WERI-Rb-1 (cell line): Measurements from ENCODE around the gene MYRIP.

ENCODE experiments used
- DNase-seq: peaks from one replicate; pipeline ENCODE4 v3.0.0-alpha.2; 2020
- H3K27ac ChIP-seq: fragments of 250-450 bp; sonication (Bioruptor Pico); 2 replicates; pipeline ENCODE4 v1.5.1; 2020; ENCODE audit warnings: mild to moderate bottlenecking, moderate library complexity
- H3K27me3 ChIP-seq: fragments of 250-450 bp; sonication (Bioruptor Pico); 2 replicates; pipeline ENCODE4 v1.5.1; 2021; ENCODE audit warnings: mild to moderate bottlenecking, low read depth, moderate library complexity; ENCODE audit not compliant: insufficient read depth, severe bottlenecking
- H3K36me3 ChIP-seq: fragments of 250-450 bp; sonication (Bioruptor Pico); 2 replicates; pipeline ENCODE4 v1.5.1; 2020; ENCODE audit warnings: mild to moderate bottlenecking, moderate library complexity
- H3K4me3 ChIP-seq: 2 replicates; pipeline ENCODE4 v1.5.1; 2011; ENCODE audit warnings: low read depth, mild to moderate bottlenecking, control low read depth, low read length
- H3K9me3 ChIP-seq: fragments of 250-450 bp; sonication (Bioruptor Pico); 2 replicates; pipeline ENCODE4 v1.5.1; 2021; ENCODE audit warnings: mild to moderate bottlenecking, moderate library complexity; ENCODE audit not compliant: severe bottlenecking
- TF ChIP-seq, protein P1 (sequence below): IDR thresholded peaks from 2 replicates; pipeline ENCODE4 v1.5.1; 2011; ENCODE audit warnings: low read depth, mild to moderate bottlenecking, control low read depth, inconsistent platforms, low read length

The MYRIP gene

DNA sequence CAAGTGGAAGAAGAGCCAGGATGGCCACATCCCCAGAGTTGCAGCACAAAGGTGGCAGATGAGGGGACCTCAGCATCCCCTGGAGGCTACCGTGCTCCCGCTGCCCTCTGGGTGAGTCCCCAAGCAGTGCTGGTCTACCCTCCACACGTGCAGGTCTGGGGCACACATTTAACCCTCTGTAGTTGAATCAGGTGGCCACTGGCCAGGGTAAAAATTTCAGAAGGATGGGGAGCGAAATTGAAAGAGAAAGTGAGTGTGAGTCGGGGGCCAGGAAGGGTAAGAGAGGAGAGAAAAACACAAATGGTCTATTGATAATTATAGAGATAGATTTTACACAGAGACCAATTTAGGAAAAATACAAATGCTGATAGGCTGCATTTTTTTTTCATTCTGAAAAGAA, 360.6 kb downstream of the MYRIP start:
- no peaks in the 10 kb centered on the region for H3K36me3 ChIP-seq

GRCh38 chr3:40170395-40170794, 361.0 kb downstream of the MYRIP start:
- no peaks in the 10 kb centered on the region for H3K9me3 ChIP-seq
- no peak for DNase-seq
- H3K36me3 ChIP-seq, result no peaks in the 10 kb centered on the region
- TF ChIP-seq, protein P1, sequence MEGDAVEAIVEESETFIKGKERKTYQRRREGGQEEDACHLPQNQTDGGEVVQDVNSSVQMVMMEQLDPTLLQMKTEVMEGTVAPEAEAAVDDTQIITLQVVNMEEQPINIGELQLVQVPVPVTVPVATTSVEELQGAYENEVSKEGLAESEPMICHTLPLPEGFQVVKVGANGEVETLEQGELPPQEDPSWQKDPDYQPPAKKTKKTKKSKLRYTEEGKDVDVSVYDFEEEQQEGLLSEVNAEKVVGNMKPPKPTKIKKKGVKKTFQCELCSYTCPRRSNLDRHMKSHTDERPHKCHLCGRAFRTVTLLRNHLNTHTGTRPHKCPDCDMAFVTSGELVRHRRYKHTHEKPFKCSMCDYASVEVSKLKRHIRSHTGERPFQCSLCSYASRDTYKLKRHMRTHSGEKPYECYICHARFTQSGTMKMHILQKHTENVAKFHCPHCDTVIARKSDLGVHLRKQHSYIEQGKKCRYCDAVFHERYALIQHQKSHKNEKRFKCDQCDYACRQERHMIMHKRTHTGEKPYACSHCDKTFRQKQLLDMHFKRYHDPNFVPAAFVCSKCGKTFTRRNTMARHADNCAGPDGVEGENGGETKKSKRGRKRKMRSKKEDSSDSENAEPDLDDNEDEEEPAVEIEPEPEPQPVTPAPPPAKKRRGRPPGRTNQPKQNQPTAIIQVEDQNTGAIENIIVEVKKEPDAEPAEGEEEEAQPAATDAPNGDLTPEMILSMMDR, result no peak
- no peak overlapping the region for H3K4me3 ChIP-seq
- no peaks in the 10 kb centered on the region for H3K27me3 ChIP-seq
- H3K27ac ChIP-seq, result no peak overlapping the region

More for the DNA sequence above, 360.6 kb downstream of the MYRIP start:
- no peak for DNase-seq
- no peaks in the 10 kb centered on the region for H3K27me3 ChIP-seq
- H3K27ac ChIP-seq, result no peak overlapping the region
- TF ChIP-seq, protein P1, result no peak
- H3K4me3 ChIP-seq, result no peak overlapping the region
- H3K9me3 ChIP-seq, result no peaks in the 10 kb centered on the region

- Histone ChIP-seq H3K27me3 (no peaks in the 10 kb centered on the region), H3K36me3 (no peaks in the 10 kb centered on the region), H3K4me3 (no peak overlapping the region), H3K27ac (no peak overlapping the region), H3K9me3 (no peaks in the 10 kb centered on the region)
- DNase-seq, result no peak
- TF ChIP-seq, protein P1, result no peak
Observed at GRCh38 chr3:40172560-40172959, 363.2 kb downstream of the MYRIP start.

DNA sequence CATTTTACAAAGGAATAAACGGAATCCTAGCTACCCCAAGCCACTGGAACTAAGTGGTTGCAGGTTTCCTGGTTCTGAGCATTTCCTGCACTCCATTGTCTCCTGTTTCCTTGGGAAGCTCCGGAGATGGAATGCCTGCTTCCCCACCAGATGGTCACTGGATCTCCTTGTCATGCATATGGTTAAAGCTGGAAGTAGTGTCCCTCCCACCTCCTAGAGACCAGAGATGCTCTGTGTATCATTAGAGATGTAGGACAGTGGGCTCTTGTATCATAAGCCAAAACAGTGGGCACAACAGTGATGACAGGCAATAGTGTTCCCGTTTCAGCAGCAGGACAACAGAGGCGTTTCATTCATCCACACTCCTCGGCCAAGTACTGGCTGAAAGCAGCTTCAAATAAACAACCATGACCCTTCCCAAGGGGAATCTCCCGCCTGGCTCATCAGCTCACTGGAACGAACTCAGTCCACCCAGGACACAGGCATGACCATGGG, 363.9 kb downstream of the MYRIP start:
- H3K4me3 ChIP-seq, result no peak overlapping the region
- H3K9me3 ChIP-seq, result no peaks in the 10 kb centered on the region
- H3K36me3 ChIP-seq, result no peaks in the 10 kb centered on the region
- DNase-seq, result no peak
- no peaks in the 10 kb centered on the region for H3K27me3 ChIP-seq
- no peak overlapping the region for H3K27ac ChIP-seq
- TF ChIP-seq, protein P1, result no peak

DNA sequence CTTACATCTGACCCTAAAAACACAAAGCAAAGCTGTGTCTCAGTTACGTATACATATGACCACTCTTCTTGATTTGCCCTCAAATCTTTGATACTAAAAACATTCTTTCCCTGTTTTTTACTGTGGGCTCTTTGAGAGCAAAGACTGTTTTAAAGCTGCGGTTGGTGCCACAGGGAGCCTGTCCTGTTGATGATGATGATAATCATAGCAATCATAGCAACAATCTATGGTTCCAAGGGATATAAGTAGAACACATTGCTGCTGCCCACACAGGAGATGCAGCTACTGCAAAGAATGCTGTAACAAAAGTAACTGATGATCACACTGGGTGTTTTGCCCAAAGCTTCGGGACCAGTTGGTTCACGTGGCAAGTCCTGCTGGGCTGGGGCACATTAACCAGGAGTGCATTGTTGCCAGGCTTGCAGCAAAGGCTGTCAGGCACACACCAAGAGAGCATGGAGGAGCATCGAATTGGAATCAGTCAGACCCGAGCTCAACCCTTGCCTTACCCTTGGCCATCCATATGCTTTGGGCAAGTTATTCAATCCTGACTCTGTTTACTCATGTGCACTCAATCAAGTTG, 368.7 kb downstream of the MYRIP start:
- TF ChIP-seq, protein P1, result no peak
- H3K9me3 ChIP-seq, result no peaks in the 10 kb centered on the region
- H3K27me3 ChIP-seq, result no peaks in the 10 kb centered on the region
- DNase-seq, result no peak
- no peak overlapping the region for H3K4me3 ChIP-seq
- H3K27ac ChIP-seq, result no peak overlapping the region
- no peaks in the 10 kb centered on the region for H3K36me3 ChIP-seq

- peak; percentile 67 for DNase-seq
- Histone ChIP-seq H3K27ac (no peak overlapping the region), H3K36me3 (no peaks in the 10 kb centered on the region), H3K4me3 (no peak overlapping the region), H3K27me3 (no peaks in the 10 kb centered on the region), H3K9me3 (no peaks in the 10 kb centered on the region)
- TF ChIP-seq, protein P1, result peak; percentile 74
Observed at GRCh38 chr3:40179016-40179415, 369.6 kb downstream of the MYRIP start.
